Activated CD4-positive, alpha-beta T cell treated with anti-CD3 and anti-CD28 coated beads for 1 hour (primary cell): Measurements from ENCODE around the gene OCIAD2.
"Not testable (repeated sequence)": the region's sequence is repeated elsewhere in the genome, so short reads cannot be mapped to it uniquely, and the experiment has no call there.

ENCODE experiments used
- DNase-seq: peaks from one replicate; pipeline ENCODE4 v3.0.0-alpha.2; 2020

Gene OCIAD2

DNA sequence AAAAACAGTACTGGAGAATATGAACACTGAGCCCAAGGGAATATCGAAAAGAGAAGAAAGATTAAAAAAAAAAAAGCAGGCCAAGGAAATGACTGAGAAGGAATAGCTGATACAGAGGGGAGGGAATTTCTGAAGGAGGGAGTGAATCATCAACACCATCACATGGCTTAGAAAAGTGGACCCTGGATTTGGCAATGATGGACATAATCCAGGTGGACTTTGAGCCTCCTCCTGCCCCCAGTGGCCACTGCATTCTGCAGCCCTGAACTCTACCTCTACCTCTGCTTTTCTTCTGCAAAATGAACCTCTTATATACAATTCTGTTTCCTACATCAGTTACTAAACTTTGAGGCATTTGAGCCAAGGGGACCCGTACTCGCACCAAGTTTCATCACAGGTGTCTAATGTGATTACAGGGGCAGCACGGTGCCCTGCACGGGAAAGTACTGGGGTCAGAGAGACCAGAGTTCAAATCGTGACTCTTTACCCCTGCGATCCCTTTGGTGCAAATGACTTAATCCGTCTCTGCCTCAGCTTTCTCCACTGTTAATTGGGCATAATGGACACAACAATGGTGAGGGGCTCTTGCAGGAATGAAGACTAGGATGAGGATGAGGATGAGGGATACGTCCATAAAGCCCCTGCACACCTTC lies 1.1 kb downstream of the OCIAD2 start:
- no peak for DNase-seq

DNA sequence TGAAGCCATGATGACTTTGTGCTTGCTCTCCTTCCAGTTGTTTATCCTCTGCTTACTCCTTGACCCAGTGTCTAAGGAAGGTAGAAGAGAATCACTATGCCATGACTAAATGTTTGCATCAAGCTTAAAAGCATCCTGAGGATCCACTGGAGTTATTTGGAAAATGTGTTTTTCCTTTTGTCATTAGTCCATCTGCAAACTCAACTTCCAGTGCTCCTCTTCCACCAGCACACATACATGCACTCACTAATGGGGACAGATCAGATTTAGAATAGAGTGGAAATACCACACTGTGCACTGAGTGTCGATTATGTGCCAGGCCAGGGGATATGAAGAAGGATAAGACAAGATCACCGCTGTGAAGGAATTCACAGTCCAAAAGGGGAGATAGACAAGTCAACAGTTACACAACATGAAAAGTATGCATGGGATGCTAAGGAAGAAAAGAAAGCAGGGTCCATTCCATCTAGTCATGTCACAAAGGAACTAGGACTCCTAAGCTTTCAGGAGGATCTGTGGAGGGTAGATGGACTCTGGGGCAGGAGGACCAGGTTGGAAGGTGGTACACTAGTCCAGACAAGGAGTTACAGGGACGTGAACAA lies 1.9 kb downstream of the OCIAD2 start:
- no peak for DNase-seq

DNA sequence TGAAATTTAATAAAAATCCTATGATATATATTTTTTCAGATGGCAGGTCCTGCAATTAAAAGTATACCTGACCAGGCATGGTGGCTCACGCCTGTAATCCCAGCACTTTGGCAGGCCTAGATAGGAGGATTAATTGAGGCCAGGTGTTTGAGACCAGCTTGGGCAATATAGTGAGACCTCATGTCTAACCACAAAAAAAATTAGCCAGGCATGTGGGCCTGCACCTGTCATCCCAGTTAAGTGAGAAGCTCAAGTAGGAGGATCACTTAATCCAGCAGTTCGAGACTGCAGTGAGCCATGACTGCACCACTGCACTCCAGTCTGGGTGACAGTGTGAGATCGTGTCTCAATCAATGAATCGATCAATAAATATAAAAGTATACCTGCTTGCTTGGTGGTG lies 2.5 kb downstream of the OCIAD2 start:
- DNase-seq: no peak

DNA sequence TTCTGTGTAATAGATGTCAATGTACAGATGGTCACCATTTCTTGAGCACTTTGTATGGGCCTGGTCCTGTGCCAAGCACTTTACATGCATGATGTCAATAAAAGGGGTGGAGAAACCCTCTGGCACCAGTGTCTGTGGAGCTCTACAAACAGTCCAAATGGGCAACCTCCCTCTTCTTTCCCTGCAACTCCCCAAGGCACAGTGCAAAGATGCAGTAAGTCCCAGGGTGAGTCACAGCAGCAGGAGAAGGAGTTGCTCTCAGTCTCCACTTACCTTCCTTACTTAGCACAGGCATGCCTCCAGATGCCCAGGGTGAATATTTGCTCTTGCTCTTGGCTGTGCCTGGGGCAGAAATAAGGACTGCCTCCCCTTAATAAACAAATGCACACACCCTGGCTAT lies 4.3 kb downstream of the OCIAD2 start:
- DNase-seq: no peak

DNA sequence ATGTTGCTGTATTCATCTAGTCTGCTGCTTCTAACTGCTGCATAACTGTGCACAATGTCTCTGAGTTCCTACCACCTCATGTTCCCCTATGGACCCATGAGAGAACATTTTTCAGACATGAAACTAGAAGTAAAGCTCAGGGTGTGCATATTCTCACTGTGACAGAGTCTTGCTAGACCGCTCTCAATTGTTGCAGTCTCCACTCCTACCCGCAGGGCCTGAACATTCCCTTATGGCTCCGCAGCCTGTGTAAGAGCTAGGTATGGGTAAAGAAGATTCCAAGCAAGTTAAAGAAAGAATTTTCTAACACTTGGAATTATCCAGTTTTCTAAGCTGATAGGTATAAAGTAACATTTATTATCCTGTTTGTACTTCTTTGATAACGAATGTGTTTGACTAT lies 5.4 kb downstream of the OCIAD2 start:
- DNase-seq: no peak

DNA sequence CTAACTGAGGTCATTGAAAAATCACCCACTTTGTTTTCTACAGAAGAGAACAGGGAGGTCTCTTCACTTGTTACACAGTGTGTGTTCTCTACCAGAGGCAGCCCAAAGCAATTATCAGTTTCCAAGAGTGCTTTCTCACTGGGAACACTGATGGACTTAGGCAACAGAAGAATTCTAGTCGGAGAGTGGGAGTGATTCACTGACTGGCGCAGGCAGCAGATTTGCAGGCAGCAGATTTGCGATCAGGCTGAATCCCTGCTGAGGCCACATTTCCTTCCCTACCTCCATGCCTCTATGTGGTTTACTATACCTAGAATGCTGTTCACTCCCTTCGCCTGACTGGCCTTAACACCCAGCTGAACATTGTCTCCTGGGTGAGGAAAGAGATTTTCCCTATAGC lies 6.6 kb downstream of the OCIAD2 start:
- no peak for DNase-seq

DNA sequence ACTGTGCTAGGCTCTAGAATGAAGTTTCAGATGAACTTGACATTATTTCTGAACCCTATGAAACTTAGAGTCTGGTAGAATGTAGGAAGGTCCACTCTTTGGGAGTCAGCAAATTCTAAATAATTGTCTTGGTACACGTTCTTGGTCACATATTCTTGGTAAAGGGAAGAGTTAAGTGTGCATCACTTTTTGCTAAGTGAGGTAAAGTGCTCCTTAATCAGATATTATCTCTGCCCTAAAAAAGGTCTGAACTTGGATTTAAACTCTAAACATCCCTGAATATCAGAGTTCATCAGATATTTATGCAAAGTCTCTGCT lies 7.2 kb downstream of the OCIAD2 start:
- no peak for DNase-seq

DNA sequence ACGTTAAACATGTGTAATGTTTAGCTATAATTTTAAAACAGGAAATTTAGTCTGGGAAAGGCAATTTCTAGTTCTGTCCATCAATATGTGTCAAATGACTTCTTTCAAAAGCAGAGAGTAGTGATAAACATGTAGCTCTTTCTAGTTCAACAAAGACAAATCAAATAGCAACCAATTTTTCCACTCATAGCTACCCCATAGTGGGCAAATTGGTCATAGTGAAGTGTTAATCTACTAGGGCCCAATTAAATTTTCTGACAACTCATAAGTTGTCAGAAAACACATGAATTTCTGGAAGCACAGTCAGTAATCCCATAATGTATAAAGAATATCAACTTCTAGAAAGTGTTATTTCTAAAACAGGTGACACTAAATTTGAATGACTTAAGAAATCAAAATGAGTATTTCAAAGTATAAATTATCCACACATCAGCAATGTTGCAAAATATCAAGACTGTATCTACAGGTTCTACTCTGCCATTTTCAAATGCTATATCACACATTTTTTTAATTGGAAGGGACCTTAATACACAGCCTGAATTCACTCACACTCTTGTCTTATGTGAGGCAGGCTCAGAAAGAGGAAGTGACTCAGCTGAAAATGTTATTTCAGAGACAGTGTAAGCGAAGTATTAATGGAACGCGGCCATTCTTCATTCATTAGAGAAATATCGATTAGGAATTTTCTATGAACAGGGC lies 7.7 kb downstream of the OCIAD2 start:
- DNase-seq: no peak

DNA sequence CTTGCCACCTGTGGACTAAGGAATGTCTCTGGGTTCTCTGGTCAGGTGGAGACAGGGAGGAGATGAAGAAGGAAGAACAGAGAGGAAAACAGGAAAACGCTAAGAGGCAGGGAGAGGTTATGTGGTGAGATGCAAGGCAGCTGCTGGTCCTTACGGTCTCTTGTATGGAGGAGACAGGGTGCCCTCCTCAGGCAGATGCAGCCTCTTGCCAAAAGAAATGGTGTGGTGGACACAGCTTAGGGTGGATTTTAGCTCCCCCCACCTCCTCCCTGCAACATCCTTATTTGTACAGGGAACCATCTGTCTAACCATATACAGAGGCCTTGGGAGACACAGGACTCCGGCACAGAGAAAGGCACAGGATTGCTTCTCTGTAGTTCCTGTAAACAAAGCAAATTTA lies 9.7 kb downstream of the OCIAD2 start:
- DNase-seq: no peak

DNA sequence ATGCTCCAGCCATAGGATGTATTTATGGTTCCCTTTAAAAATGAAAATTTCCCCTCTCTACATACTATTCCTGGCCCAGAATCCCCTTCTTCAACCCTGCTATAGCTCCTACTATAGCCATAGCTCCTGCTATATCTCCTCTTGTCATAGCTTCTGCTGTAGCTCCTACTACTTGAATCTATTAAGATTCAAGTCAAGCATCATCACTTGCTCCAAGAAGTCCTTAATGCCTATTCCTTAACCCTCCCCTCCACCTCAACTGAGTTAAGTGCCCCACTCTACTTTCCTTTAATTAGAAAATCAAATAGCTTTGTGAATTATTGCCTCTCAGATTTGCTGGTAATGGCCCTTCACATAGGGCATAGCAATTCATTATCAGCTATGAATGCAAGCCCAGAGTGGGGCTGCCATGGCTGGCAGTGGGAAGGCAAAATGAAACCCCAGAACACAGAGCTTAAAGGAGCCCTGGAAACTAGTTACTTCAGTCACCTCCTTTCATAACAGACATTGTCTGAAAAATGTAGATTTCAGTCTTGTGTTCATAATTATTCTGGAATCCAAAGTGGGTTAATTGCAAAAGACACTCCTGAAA lies 15.4 kb downstream of the OCIAD2 start:
- no peak for DNase-seq

DNA sequence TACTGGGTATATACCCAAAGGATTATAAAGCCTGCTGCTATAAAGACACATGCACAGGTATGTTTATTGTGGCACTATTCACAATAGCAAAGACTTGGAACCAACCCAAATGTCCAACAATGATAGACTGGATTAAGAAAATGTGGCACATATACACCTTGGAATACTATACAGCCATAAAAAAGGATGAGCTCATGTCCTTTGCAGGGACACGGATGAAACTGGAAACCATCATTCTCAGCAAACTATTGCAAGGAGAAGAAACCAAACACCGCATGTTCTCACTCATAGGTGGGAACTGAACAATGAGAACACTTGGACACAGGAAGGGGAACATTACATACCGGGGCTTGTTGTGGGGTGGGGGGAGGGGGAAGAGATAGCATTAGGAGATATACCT lies 16.8 kb downstream of the OCIAD2 start:
- not testable (repeated sequence) for DNase-seq

DNA sequence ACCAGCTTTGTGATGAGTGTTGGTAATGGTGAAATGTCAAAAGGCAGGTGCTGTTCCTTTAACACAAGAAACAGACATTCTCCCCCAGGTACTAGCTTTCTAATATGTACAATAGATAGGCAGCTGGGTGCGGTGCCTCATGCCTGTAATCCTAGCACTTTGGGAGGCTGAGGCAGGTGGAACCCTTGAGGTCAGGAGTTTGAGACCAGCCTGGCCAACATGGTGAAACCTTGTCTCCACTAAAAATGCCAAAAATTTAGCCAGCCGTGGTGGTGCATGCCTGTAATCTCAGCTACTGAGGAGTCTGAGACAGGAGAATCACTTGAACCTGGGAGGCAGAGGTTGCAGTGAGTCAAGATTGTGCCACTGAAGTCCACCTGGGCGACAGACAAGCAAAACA lies 24.9 kb downstream of the OCIAD2 start:
- DNase-seq: not testable (repeated sequence)

DNA sequence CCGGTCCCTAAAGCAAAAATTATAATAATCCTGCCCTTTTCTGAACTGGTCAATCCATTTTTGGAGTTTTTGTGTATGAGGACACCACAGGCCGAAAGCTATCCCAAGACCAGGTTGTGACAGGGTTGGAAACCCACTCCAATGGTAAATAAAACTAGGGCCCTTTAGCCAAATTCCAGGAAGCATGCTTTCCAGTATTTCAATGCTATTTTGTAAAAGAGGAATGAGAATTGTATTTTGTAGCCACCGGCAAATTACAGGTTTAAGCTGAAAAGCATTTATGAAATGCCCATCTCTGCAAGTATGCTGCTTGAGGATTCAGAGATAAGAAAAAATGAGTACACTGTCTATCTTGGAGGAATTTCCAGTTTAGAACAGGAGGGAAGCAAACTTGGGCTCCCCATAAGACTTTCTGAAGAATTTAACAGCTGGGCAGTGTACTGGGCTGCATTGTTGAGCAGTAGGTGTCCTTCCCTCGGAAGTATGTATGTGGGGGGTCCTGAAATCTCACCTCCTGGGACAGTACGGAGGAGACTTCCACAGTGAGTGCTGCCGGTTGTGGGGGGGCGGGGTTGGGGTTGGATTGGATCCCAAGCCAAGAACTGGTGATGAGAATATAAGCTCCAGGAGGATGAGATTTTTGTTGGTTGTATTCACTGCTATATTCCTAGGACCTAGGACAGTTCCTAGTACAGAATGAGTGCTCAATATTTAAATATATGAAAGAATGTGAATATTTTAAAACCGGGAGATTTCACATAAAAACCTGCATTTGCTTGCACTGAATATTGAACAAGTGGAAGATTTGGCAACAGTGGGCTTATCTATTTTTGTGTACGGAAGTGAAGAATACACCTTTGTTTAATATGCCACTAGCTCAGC lies 26.8 kb downstream of the OCIAD2 start:
- DNase-seq: no peak

DNA sequence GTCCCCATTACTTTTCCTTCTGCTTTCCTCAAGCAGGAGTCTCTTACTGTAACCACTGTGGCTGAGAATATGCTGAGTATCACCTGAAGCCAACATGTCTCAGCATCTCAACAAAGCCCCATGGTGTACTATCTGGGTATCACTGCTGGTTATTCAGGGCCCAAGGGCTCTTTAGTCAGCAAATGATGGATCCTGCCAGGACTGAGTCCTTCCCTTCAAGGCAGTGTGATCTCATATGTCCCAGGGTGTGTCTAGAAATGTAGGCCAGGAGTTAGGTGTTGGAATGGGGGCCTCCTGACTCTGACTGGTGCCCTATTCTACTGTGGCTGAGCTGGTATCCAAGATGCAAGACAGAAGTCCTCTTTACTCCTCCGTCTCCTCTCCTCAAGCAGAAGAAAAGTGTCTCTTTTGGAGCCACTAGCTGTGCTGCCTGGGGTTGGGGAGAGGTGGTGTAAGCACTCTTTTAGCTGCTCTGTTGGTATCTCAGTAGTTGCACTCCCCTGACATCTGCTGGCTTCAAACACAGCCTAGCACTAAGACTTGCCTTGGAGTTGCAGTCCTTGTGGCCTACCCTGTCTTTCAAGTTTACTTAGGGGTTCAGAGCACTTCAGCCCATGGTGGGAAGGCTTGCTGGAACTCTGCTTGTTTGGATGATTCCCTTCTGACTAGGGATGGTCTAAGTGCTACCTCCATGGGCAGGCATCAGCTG lies 28.6 kb downstream of the OCIAD2 start:
- DNase-seq: no peak

DNA sequence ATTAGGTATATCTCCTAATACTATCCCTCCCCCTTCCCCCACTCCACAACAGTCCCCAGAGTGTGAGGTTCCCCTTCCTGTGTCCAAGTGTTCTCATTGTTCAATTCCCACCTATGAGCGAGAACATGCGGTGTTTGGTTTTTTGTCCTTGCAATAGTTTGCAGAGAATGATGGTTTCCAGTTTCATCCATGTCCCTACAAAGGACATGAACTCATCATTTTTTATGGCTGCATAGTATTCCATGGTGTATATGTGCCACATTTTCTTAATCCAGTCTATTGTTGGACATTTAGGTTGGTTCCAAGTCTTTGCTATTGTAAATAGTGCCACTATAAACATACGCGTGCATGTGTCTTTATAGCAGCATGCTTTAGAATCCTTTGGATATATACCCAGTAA lies 41.9 kb downstream of the OCIAD2 start:
- not testable (repeated sequence) for DNase-seq

DNA sequence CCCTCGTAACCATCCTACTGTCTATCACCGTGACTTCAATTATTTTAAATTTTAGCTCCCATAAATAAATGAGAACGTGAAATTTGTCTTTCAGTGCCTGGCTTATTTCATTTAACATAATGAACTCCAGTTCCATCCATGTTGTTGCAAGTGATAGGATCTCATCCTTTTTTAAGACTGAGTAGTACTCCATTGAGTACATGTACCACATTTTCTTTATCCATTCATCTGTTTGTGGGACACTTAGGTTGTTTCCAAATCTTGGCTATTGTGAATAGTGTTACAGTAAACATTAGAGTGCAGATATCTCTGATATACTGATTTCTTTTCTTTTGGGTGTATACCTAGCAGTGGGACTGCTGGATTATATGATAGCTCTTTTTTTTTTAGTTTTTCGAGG lies 42.8 kb downstream of the OCIAD2 start:
- DNase-seq: no peak

DNA sequence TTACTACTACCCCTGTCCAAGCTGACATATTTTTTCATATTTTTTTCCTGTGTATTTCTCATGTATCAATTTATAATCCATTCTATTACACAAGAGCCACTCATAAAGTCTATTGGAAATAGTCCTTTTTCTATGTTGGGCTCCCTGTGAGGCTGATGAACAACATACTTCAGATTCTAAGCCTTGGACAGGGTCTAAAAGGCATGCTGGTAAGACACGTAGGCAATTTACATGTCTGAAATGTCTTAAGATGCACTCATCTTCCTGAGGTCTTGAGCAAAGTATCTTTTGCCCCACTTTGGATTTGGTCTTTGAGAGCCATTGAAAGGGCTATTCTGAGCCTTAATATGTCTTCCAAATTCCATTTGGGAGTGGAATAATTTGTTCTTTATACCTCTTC lies 43.9 kb downstream of the OCIAD2 start:
- DNase-seq: no peak

DNA sequence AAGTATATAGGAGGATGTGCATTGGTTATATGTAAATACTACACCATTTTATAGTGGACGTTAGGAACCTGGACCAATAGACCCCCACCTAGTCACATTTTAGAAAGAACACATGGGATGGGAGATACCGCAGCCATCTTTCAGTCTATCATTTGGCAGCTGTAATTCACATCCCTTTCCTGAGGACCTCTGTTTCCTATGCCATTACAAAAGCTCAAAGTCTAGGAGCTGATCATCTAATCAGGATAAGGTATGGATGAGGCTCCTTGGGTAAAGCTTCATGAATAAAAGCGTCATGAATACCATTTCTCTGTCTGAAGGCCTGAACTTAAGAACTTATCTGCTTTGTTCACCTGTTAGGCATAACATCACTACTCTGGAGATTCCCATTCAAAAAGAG lies 44.5 kb downstream of the OCIAD2 start:
- DNase-seq: no peak

DNA sequence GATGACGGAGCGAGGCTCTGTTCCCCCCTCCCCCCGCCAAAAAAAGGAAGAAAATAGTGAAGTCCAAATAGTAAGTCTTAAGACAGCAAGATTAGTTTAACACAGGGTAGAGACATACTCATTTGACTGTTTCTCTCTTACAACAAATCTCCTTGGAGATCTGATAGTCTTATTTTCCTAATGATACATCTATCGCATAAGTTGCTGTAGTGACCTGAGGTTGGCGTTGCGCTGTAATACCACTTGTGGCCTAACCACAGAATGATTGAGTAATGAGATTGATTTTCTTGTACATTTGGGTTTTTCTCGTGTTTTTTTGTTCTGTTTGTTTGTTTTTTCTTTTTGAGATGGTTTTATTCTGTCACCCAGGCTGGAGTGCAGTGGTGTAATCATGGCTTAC lies 48.4 kb downstream of the OCIAD2 start:
- no peak for DNase-seq

DNA sequence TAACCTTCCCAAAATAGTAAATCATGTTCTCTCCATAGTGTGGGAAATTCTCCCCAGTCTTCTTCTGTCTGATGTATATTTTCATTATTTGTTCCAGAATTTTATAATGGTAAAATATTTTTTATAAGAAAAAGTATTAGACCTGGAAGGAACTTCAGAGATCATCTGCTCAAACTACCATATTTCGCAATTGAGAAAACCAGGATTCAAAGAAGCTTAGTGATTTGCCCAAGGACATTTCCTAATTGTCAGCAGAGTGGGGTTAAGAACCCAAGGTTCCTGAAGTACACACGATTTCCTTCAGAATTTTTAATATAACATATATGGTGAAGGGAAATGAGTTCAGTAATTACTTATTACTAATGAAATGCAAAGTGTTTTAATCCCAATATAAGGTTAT lies 51.6 kb downstream of the OCIAD2 start:
- DNase-seq: no peak

DNA sequence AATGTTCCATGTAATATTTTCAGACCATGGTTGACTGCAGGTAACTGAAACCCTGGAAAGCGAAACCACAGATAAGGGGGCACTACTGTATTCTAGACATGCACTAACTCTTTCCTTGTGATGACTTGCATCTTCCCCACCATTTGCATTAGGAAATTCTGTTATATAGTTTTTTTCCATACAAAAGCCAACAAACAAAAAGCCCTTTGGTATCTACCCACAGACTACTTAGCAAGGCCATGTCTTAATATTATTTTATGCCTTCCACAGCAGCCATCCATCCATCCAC lies 52.2 kb downstream of the OCIAD2 start:
- DNase-seq: no peak

DNA sequence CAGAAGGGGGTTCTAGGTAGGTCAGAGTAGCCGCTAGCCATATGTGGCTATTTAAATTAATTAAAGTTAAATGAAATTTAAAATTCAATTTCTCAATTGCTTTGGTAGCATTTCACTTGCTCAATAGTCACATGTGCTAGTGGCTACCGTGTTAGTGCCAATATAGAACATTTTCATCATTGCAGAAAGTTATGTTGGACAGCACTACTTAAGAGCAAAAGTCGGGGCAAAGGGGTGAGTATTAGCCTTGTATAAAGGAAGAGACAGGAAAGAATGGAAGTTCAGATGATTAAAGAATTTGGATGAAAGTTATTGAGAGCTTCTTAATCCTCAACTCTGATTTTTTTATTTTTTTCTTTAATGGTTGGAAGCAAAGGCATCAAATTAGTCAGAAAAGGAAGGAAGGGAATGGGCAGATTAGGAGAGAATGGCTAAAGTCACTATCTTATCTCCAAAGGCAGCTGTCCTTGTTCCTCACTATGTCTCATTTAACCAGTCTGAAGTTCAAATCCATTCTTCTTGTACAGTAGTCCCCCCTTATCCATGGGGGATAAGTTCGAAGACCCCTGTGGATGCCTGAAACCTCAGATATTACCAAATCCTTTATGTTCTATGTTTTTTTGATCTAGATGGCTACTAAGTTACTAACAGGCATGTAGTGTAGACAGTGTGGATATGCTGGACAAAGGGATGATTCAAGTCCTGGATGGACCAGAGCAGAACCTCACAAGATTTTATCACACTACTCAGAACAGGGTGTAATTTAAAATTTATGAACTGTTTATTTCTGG lies 52.8 kb downstream of the OCIAD2 start:
- DNase-seq: no peak
